Ishikawa (cell line): Measurements from ENCODE around the gene DBN1.

Experiments used
- CEBPB ChIP-seq: IDR thresholded peaks from 2 replicates; pipeline ENCODE4 v1.6.1; 2012
- CREB1 ChIP-seq: IDR thresholded peaks from 2 replicates; pipeline ENCODE4 v1.6.1; 2012; ENCODE audit warnings: low read depth
- EGR1 ChIP-seq: IDR thresholded peaks from 2 replicates; pipeline ENCODE4 v1.6.1; 2012
- EP300 ChIP-seq: IDR thresholded peaks from 2 replicates; pipeline ENCODE4 v1.6.1; 2012; ENCODE audit warnings: borderline replicate concordance
- FOXM1 ChIP-seq: IDR thresholded peaks from 2 replicates; pipeline ENCODE4 v1.6.1; 2012; ENCODE audit warnings: low read depth, borderline replicate concordance
- MAX ChIP-seq: IDR thresholded peaks from 2 replicates; pipeline ENCODE4 v1.6.1; 2012
- NFIC ChIP-seq: IDR thresholded peaks from 2 replicates; pipeline ENCODE4 v1.6.1; 2012
- RAD21 ChIP-seq: IDR thresholded peaks from 2 replicates; pipeline ENCODE4 v1.6.1; 2012; ENCODE audit warnings: low read depth
- REST ChIP-seq: IDR thresholded peaks from 2 replicates; pipeline ENCODE4 v1.6.1; 2012; ENCODE audit warnings: low read depth, mild to moderate bottlenecking
- TAF1 ChIP-seq: IDR thresholded peaks from 2 replicates; pipeline ENCODE4 v1.6.1; 2012; ENCODE audit warnings: low read depth, mild to moderate bottlenecking
- TCF12 ChIP-seq: IDR thresholded peaks from 2 replicates; pipeline ENCODE4 v1.6.1; 2012; ENCODE audit warnings: low read depth
- TEAD4 ChIP-seq: IDR thresholded peaks from 2 replicates; pipeline ENCODE4 v1.6.1; 2012
- USF1 ChIP-seq: IDR thresholded peaks from 2 replicates; pipeline ENCODE4 v1.6.1; 2012
- YY1 ChIP-seq: IDR thresholded peaks from 2 replicates; pipeline ENCODE4 v1.6.1; 2012; ENCODE audit warnings: low read depth
- ZBTB7A ChIP-seq: IDR thresholded peaks from 2 replicates; pipeline ENCODE4 v1.6.1; 2012; ENCODE audit warnings: low read depth

Gene DBN1

GRCh38 chr5:177449140-177450061, 24.0 kb downstream of the DBN1 start:
- TF ChIP-seq TEAD4 (no peak), CEBPB (no peak), EP300 (no peak), REST (no peak), TCF12 (no peak)

GRCh38 chr5:177448244-177448950, 25.0 kb downstream of the DBN1 start:
- TF ChIP-seq EP300 (no peak), REST (no peak), RAD21 (no peak), ZBTB7A (no peak), CEBPB (peak; percentile 46), MAX (no peak), TAF1 (0 out of 2 replicates have a peak, but pooled peaks have one; percentile 0), YY1 (no peak), CREB1 (no peak)

GRCh38 chr5:177447611-177448243, 25.7 kb downstream of the DBN1 start:
- TF ChIP-seq CREB1, result no peak
- TF ChIP-seq EGR1, result no peak
- no peak; the same call in 1 of the 2 replicates for TF ChIP-seq RAD21
- TF ChIP-seq MAX, result peak; percentile 95
- TF ChIP-seq TEAD4, result peak; percentile 54
- no peak for TF ChIP-seq TAF1
- peak; percentile 20; the same call in 1 of the 2 replicates for TF ChIP-seq ZBTB7A
- TF ChIP-seq REST, result no peak
- peak; percentile 4; the same call in 1 of the 2 replicates for TF ChIP-seq USF1
- no peak; the same call in 1 of the 2 replicates for TF ChIP-seq EP300
- peak; percentile 66 for TF ChIP-seq YY1
- TF ChIP-seq FOXM1, result no peak
- TF ChIP-seq CEBPB, result no peak
- peak; percentile 76 for TF ChIP-seq NFIC
- peak; percentile 53; the same call in 1 of the 2 replicates for TF ChIP-seq TCF12

- TF ChIP-seq EGR1 (0 out of 2 replicates have a peak, but pooled peaks have one; percentile 15), TAF1 (no peak), FOXM1 (no peak), YY1 (no peak), EP300 (no peak), TEAD4 (no peak), MAX (peak; percentile 51; the same call in 1 of the 2 replicates), USF1 (peak; percentile 43), CREB1 (no peak), ZBTB7A (peak; percentile 53; the same call in 1 of the 2 replicates), RAD21 (no peak), TCF12 (no peak), CEBPB (no peak), REST (no peak), NFIC (no peak)
Observed at GRCh38 chr5:177447066-177447610, 26.3 kb downstream of the DBN1 start.
